Stimulated activated CD4-positive, alpha-beta T cell treated with anti-CD3 and anti-CD28 coated beads, Interleukin-2, amount 100 ng/mL, for 48 hours (primary cell): ENCODE results near the gene NEURL2.
"Not testable (repeated sequence)": the region's sequence is repeated elsewhere in the genome, so short reads cannot be mapped to it uniquely, and the experiment has no call there.

Source experiments
- DNase-seq, 2 donors: peaks; one replicate each; pipeline ENCODE4 v3.0.0-alpha.2; 2020

Gene NEURL2

GRCh38 chr20:45919542-45920399, 28.8 kb upstream of the NEURL2 start:
- DNase-seq = no peak

GRCh38 chr20:45918779-45919537, 27.9 kb upstream of the NEURL2 start:
- DNase-seq = no peak

GRCh38 chr20:45918182-45918737, 27.3 kb upstream of the NEURL2 start:
- no peak for DNase-seq

DNA sequence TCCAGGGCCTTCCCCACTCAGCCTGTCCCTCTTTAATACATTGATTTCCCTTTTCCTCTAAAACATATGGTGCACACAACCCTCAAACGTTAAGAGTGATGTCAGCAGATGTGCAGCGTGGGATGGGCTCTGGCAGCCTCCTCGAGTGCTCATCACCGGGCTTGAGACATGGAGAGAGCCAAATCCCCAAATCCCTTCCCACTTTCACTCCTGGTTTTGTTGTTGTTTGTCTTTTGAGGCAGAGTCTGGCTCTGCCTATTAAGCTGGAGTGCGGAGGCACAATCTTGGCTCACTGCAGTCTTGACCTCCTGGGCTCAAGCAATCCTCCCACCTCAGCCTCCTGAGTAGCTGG, 26.8 kb upstream of the NEURL2 start:
- no peak for DNase-seq

DNA sequence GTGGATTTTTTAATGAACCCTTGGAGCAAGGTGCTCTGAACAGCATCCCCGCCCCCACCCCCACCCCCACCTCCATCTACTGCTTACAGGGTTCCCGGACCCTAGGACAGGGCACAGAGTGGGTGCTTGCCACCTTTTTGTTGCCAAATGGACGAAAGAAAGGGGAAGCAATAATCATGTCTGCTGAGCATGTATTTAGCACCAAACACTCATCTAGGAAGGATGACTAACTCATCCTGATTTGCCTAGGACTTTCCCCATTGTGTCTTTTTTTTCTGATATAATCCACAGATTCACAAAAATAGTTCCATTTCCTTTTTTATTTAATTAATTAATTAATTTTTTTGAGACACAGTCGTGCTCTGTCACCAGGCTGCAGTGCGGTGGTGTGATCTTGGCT, 22.1 kb upstream of the NEURL2 start:
- no peak for DNase-seq

DNA sequence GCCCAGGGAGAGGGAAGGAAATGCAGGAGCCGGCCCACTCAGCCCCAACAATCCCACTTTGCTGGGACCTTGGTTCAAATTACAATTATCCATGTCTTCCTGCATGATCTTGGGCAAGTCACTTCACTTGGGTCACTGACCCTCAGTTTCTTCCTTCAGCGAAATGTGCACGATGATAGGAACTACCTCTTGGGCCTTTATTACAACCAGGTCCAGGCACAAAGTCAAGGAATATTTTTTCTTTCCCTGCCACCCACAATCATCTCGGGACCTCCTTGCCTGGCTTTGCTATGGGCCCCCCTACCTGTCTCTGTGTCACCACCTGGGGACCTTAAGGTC, 21.3 kb upstream of the NEURL2 start:
- DNase-seq = no peak

- no peak for DNase-seq
Observed at GRCh38 chr20:45911486-45912343, 20.7 kb upstream of the NEURL2 start, which contains the start of gene PLTP. Gene PLTP, minus strand, starts transcription at chr20:45912155. Its CDS starts 703 bp downstream, at chr20:45911452.

- DNase-seq = peak; percentile 95 to 99
Observed at GRCh38 chr20:45910670-45911485, 19.9 kb upstream of the NEURL2 start.

DNA sequence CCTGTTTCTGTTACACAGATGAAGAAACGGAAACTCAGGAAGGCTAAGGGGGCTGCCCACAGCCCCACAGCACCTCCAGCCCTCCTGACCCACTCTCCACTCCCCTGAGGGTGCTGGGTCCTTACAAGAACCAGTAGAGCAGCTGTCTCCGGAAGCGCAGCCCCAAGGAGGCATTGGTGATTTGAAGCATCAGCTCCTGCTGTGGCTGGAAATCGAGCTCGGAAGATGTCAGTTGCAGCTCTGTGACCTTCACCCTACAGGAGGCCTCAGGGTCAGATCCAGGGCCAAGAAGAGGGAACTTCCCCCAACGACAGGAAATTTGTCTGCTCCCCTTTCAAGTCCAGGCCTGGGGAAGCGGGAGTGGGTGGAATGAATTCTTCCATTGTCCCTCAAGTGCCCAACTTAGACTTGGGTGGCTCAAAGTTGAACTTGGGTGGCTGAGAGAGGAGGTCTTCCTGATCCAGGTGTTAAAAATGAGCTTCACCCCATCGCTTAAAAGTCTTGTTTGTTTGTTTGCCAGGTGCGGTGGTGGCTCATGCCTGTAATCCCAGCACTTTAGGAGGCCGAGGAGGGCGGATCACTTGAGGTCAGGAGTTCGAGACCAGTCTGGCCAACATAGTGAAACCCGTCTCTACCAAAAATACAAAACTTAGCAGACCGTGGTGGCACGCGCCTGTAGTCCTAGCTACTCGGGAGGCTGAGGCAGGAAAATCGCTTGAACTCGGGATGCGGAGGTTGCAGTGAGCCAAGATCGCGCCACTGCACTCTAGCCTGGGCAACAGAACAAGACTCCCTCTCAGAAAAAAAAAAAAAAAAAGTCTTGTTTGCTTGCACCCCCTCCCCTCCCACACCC, 19.0 kb upstream of the NEURL2 start:
- DNase-seq = no peak

DNA sequence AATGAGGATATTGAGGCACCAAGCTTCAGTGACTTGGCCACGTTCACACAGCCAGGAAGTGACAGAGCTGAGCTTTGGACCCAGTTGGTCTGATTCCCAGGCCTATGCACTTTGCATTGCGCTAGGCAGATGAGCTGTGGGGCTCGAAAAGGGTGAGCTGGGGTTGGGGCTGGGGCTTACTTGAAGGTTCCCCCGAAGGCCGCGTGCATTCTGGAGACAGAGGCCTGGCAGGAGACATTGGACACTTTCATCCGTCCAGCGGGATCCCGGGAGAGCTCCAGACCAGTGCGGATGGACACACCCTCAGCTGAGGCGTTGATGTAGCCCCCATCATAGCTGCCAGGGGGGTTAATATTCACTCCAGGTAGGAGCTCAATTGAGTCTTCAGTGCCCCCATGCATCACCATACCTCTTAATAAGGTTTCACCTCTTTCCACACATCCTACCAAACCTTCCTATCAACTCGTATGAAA, 18.4 kb upstream of the NEURL2 start:
- no peak for DNase-seq

DNA sequence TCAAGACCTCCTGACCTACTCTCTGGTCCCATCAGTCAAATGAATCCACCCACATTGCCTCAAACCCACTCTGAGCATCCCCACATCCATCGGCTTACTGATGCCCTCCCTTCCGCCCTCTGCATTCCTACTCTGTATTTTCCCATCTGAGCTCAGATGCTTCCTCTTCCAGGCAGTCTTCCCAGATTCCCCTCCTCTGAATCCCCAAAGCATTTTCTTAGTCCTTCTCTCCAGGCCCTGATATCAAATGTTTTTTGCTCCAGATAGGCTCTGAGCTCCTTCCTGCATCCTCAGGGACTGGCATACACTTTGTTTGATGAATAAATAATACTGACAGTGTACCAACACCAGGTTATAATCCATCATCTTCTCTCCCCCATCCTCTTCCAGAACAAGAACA, 17.1 kb upstream of the NEURL2 start:
- no peak for DNase-seq

DNA sequence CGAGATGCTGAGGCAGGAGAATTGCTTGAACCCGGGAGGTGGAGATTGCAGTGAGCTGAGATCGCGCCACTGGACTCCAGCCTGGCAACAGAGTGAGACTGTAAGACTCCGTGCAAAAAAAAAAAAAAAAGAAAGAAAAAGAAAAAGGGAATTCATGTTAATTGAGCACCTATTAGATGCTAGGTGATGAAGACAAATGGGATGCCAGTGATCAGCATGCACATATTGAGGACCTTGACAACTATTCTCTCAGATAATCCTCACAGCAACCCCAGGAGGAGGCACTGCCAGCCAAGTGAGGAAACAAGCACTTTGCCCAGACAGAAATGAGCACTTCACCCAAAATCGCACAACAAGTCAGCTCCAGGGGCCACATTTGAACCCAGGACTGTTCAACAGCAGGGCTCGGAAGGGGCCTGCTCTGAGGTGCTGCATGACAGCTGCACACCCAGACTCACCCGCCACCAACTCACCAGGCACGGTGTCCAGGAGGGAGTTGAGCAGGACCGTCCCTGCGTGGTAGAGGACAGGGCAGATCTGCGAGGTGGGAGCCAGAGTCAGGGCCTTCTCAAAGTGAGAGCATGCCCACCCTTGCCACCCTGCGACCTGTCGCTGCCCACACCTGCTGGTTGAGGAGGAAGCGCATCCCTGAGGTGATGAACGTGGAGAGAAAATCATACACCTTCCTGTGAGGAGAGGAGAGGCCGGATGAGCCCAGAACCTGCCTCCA, 16.4 kb upstream of the NEURL2 start:
- DNase-seq = no peak

GRCh38 chr20:45905505-45906079, 14.6 kb upstream of the NEURL2 start:
- DNase-seq = no peak

DNA sequence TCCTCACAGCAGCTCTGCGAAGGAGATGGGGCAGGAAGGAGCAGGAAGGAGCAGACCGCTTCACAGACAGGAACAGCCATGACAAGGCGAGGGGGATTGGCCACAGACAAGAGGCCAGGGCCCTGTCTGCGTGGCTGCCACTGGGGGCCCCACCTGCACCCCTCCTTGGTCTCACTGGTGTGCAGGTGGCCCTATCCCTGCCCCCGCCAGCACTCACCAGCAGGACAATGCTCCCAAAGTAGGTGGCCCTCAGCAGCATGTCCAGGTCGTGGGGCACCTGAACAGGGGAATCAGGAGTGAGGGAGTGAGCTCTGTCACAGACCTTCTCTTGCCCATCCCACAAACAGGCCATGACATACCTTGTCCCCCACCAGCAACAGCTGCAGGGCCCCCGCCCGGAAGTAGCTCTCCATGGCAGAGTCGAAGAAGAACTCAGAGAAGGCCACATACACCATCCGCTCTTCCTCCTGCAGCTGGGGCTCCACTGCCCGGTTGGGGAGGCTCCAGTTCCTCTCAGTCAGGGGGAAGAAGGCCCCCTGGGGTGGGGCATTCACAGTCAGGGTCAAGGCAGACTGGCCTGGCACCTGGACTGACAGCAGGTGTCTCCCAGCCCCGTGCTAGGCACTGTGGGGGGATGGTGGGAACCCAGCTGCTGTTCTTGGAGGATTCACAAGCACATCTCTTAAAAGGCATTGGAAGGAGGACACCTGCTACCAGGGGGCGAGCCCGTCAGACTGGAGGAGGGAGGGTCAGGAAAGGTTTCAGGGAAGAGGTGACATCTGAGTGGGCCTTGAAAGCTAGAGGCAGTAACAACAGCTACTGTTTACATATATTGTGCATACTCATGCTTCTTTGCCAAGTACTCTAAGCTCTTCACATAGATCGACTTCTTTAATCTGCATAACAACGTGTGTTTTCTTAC, 13.8 kb upstream of the NEURL2 start:
- DNase-seq = no peak

GRCh38 chr20:45902199-45902701, 11.2 kb upstream of the NEURL2 start:
- no peak for DNase-seq

- not testable (repeated sequence) for DNase-seq
Observed at GRCh38 chr20:45901332-45901731, 10.3 kb upstream of the NEURL2 start.

DNA sequence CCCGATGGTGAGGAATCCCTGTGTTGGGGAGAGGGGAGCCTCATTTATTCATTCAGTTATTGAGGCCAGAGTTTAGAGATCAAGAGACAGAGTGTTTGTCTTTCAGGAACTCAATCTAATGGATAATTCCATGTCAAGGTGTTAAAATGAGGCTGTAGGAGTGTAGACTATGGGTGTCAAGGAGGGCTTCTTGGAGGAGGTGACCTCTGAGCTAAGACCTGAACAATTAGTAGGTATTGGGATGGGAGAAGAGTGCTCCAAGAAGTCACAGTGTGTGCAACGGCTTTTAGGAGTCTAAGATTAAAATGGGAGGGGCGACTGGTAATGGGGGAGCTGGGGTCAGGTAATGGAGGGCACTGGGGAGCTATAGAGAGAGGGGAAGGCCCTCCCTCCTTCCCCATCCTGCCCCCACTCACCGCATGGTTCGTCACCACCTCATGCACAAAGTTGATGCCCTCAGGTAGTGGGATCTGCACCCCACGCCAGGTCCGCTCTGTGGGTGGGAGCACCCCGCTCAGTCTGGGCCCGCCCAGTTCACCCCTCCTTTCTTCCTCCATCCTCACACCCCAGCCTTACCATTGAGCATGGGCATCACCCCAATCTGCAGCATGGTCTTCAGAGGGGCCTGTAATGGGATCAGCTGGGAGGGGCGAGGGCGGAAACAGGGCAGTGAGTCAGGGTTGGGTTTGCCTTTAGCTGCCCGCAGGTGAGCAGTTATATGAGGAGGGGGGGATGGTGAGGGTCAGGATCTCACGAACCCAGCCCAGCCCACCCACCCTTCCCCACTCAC, 8.2 kb upstream of the NEURL2 start:
- DNase-seq = no peak

DNA sequence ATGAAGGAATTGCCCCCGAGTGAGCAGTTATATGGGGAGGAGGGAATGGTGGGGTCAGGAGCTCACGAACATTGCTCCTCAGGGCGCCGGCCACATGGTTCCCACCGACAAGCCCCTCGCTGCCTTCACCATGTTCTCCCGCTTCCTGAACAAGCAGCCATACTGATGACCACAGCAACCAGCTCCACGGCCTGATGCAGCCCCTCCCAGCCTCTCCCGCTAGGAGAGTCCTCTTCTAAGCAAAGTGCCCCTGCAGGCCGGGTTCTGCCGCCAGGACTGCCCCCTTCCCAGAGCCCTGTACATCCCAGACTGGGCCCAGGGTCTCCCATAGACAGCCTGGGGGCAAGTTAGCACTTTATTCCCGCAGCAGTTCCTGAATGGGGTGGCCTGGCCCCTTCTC, 7.3 kb upstream of the NEURL2 start:
- no peak for DNase-seq
